HFFc6 (cell line): ENCODE results near the gene NSUN3. TPM values are rescaled to one million over a fixed set of nuclear protein-coding genes. Genes with fewer than 3 reads are reported as not detected.
"Not testable (repeated sequence)": the region's sequence is repeated elsewhere in the genome, so short reads cannot be mapped to it uniquely, and the experiment has no call there.

ENCODE experiments used
- DNase-seq: peaks from one replicate; pipeline ENCODE4 v3.0.0-alpha.2; 2018
- H3K27ac Mint-ChIP-seq: 2 replicates; pipeline ENCODE4 v1.8.0; 2020; ENCODE audit warnings: mild to moderate bottlenecking, mixed read lengths
- H3K27me3 Mint-ChIP-seq: 2 replicates; pipeline ENCODE4 v1.8.0; 2021; ENCODE audit warnings: mild to moderate bottlenecking, moderate library complexity, mixed read lengths; ENCODE audit not compliant: insufficient read depth
- H3K36me3 Mint-ChIP-seq: 2 replicates; pipeline ENCODE4 v1.8.0; 2021; ENCODE audit warnings: low read depth, mixed read lengths
- H3K4me1 Mint-ChIP-seq: 2 replicates; pipeline ENCODE4 v1.8.0; 2020; ENCODE audit warnings: low read depth, mixed read lengths
- H3K4me3 Mint-ChIP-seq: 2 replicates; pipeline ENCODE4 v1.8.0; 2020; ENCODE audit warnings: mild to moderate bottlenecking, moderate library complexity, mixed read lengths
- H3K9me3 Mint-ChIP-seq: 2 replicates; pipeline ENCODE4 v1.8.0; 2020; ENCODE audit warnings: mild to moderate bottlenecking, mixed read lengths
- CTCF ChIP-seq: fragments of 200-600 bp; sonication (generic); IDR thresholded peaks from 2 replicates; pipeline ENCODE4 v1.5.0; 2021; ENCODE audit warnings: antibody characterized with exemption, mild to moderate bottlenecking
- total RNA-seq, 6 experiments: library from RNA; stranded (reverse); fragmentation: NEBNext Ultra II Directional; extraction: Animal tissue kit (Norgen Biotek cat#: 25700); gene quantifications; 2 replicates in 1 of 6; 3 replicates in 5 of 6; pipeline ENCODE4 v1.2.3, GENCODE V29; 2021

NSUN3 gene
- total RNA-seq, 6 experiments from 2014 or later, result 6.1 to 8.8 (median 7.2) TPM

DNA sequence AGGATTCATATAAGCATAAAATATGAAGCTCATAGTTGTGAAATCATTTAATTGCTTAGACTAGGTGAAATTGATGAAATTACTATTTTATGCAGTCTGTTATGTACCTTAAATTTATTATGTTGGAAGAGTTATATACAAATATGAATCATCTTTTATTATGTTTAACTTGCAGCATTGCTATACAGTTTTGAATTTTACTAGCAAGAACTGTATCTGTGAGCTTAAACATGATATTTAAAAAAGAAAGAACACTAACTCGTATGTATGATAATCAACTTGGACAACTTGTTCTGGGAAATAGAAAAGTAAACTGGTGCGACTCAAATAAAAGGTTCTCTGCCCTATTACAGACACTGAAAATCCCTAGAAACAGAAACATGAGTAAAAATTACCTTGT, 36.2 kb upstream of the NSUN3 start:
- no peak for DNase-seq
- Mint-ChIP-seq H3K36me3 (no peaks in the 10 kb centered on the region), H3K9me3 (no peaks in the 10 kb centered on the region), H3K27ac (no peak overlapping the region), H3K27me3 (no peaks in the 10 kb centered on the region; the same call in 1 of the 2 replicates), H3K4me1 (peaks cover 8% of the 10 kb centered on the region), H3K4me3 (no peak overlapping the region)
- TF ChIP-seq CTCF, result no peak

GRCh38 chr3:94028093-94028837, 34.6 kb upstream of the NSUN3 start, which contains the start of gene STX19:
Gene STX19, minus strand, starts transcription at chr3:94028597. Its CDS starts 13,328 bp downstream, at chr3:94015269.
- Mint-ChIP-seq H3K27ac (no peak within 1 kb of the TSS), H3K9me3 (no peaks in the 10 kb centered on the region), H3K4me1 (peaks cover 15% of the 10 kb centered on the region), H3K4me3 (no peak within 1 kb of the TSS), H3K36me3 (no peaks in the 10 kb centered on the region; the same call in 1 of the 2 replicates), H3K27me3 (no peaks in the 10 kb centered on the region)
- no peak for TF ChIP-seq CTCF
- DNase-seq, result no peak

DNA sequence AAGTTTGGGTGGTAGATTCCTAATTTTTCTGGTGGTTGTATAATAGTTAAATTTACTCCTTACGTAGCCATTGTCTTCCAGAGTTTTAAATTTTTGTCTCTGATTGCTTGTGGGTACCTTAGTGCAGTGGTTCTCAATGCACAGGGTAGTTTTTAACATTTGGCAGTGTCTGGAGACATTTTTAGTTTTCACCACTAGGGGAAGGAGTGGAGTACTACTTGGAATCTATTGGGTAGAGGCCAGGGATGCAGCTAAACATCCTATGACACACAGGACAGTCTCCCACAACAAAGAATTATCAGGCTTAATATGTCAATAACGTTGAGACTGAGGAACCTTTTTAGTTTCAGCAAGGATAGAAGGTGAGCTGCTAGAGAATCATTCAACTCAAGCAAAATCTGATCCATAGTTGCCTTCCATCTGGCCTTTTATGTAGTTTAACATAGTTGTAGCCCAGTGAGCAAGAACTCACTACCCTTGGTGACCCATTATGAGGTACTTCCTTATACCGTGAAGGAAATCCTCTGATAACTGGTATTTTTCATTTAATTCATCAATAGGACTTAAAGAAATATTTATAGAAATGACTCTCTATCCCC, 25.9 kb upstream of the NSUN3 start:
- Mint-ChIP-seq H3K4me3 (no peak overlapping the region), H3K27me3 (no peaks in the 10 kb centered on the region), H3K9me3 (no peaks in the 10 kb centered on the region)

GRCh38 chr3:94043285-94043684, 19.6 kb upstream of the NSUN3 start:
- no peaks in the 10 kb centered on the region for H3K4me1 Mint-ChIP-seq
- no peak for TF ChIP-seq CTCF
- H3K27me3 Mint-ChIP-seq, result no peaks in the 10 kb centered on the region; the same call in 1 of the 2 replicates
- DNase-seq, result no peak
- no peak overlapping the region for H3K27ac Mint-ChIP-seq
- peaks cover 5% of the 10 kb centered on the region; the same call in 1 of the 2 replicates for H3K36me3 Mint-ChIP-seq
- H3K9me3 Mint-ChIP-seq, result peaks cover 4% of the 10 kb centered on the region
- H3K4me3 Mint-ChIP-seq, result no peak overlapping the region

More for the DNA sequence above, 25.9 kb upstream of the NSUN3 start:
- peak; percentile 84 for TF ChIP-seq CTCF
- DNase-seq, result peak; percentile 67
- H3K4me1 Mint-ChIP-seq, result peaks cover 11% of the 10 kb centered on the region
- H3K27ac Mint-ChIP-seq, result no peak overlapping the region
- H3K36me3 Mint-ChIP-seq, result no peaks in the 10 kb centered on the region; the same call in 1 of the 2 replicates

GRCh38 chr3:94044100-94044936, 18.5 kb upstream of the NSUN3 start:
- H3K4me1 Mint-ChIP-seq, H3K27ac Mint-ChIP-seq, DNase-seq, H3K27me3 Mint-ChIP-seq, H3K36me3 Mint-ChIP-seq, H3K4me3 Mint-ChIP-seq, H3K9me3 Mint-ChIP-seq: not testable (repeated sequence)
